ENCODE data around the gene GMDS.

- TF ChIP-seq CTCF (conservative IDR thresholded peaks at IDR 0.05 in 1 of 2, IDR thresholded peaks at IDR 0.05 in 1 of 2; ENCODE audit: extremely low read depth in 1 of 2, insufficient read depth in 1 of 2, low read depth in 1 of 2, low read length in 2 of 2) (no peak), EZH2 (IDR thresholded peaks at IDR 0.05; ENCODE audit: borderline replicate concordance, low read length) (no peak)
These were observed 556.3 kb downstream of the GMDS start for GRCh38 chr6:1689141-1689540.
